GM12872 (cell line): Measurements from ENCODE around the gene PTPRN2.

Source experiments
- TF ChIP-seq, protein P1 (sequence below): IDR thresholded peaks from 3 replicates; pipeline ENCODE4 v1.5.1; 2011; ENCODE audit warnings: low read depth, mild to moderate bottlenecking, low read length, moderate library complexity; ENCODE audit not compliant: insufficient read depth

The PTPRN2 gene

GRCh38 chr7:158111906-158112570, 475.6 kb downstream of the PTPRN2 start:
- TF ChIP-seq, protein P1, sequence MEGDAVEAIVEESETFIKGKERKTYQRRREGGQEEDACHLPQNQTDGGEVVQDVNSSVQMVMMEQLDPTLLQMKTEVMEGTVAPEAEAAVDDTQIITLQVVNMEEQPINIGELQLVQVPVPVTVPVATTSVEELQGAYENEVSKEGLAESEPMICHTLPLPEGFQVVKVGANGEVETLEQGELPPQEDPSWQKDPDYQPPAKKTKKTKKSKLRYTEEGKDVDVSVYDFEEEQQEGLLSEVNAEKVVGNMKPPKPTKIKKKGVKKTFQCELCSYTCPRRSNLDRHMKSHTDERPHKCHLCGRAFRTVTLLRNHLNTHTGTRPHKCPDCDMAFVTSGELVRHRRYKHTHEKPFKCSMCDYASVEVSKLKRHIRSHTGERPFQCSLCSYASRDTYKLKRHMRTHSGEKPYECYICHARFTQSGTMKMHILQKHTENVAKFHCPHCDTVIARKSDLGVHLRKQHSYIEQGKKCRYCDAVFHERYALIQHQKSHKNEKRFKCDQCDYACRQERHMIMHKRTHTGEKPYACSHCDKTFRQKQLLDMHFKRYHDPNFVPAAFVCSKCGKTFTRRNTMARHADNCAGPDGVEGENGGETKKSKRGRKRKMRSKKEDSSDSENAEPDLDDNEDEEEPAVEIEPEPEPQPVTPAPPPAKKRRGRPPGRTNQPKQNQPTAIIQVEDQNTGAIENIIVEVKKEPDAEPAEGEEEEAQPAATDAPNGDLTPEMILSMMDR, result no peak

DNA sequence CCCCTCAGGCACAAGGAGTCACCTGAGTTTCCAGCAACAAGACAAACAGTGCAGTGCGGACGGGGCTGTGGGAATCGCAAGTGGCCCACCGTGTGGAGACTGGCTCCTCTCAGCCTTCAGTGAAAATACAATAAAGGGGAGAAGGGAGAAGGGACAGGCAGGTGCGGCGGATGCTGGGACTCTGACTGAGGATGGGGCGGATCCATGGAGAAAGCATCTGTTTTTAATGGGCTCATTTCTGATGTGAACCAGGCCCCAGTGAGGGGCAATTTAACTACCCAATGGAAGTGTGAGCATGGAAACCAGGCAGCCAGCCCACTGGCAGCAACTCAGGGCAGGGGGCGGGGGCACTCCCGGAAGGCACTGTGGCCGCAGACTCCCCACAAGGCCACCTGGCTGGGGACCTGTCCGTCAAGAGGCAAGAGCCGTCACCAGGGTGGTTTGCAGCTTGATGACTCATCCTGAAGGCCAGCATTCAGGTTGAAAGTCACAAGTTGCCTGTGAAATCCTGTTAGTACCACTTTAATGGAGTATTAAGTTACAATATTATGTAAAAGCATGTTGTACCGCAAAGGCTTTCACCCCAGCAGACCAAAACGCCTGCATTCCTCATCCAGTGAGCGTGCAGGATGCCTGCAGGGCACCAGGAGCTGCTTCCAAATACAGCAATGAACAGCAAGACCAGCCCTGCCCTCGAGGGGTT, 476.4 kb downstream of the PTPRN2 start:
- TF ChIP-seq, protein P1, result no peak

GRCh38 chr7:158110661-158111048, 477.0 kb downstream of the PTPRN2 start:
- TF ChIP-seq, protein P1, result no peak

- TF ChIP-seq, protein P1, result no peak
These were observed 477.5 kb downstream of the PTPRN2 start for GRCh38 chr7:158110034-158110590.

- TF ChIP-seq, protein P1, result no peak
These were observed 478.1 kb downstream of the PTPRN2 start for GRCh38 chr7:158109364-158110033.

- TF ChIP-seq, protein P1, result no peak
These were observed 478.9 kb downstream of the PTPRN2 start for GRCh38 chr7:158108646-158109293.

GRCh38 chr7:158107806-158108205, 479.8 kb downstream of the PTPRN2 start:
- TF ChIP-seq, protein P1, result no peak
